GM18505 (cell line): ENCODE data around the gene KRTAP29-1.

Experiments
- ATAC-seq: cut with Tn5 transposase; IDR thresholded peaks from one replicate; pipeline ENCODE4 v1.9.1; 2021; ENCODE audit not compliant: unreplicated experiment
- POLR2A ChIP-seq: IDR thresholded peaks from 4 replicates; pipeline ENCODE4 v1.6.1; 2011; ENCODE audit warnings: borderline replicate concordance; ENCODE audit not compliant: insufficient read depth, insufficient read length; ENCODE audit errors: extremely low read depth

Gene KRTAP29-1

GRCh38 chr17:41324180-41325075 is 21.8 kb upstream of the KRTAP29-1 start:
- ATAC-seq, result no peak
- no peak for TF ChIP-seq POLR2A

GRCh38 chr17:41322903-41323895 is 20.5 kb upstream of the KRTAP29-1 start:
- no peak for ATAC-seq

GRCh38 chr17:41322094-41322902 is 19.6 kb upstream of the KRTAP29-1 start:
- no peak for ATAC-seq

More at GRCh38 chr17:41322903-41323895, 20.5 kb upstream of the KRTAP29-1 start:
- TF ChIP-seq POLR2A, result no peak

GRCh38 chr17:41318231-41318630 is 15.6 kb upstream of the KRTAP29-1 start:
- TF ChIP-seq POLR2A, result no peak
- no peak for ATAC-seq

More at GRCh38 chr17:41322094-41322902, 19.6 kb upstream of the KRTAP29-1 start:
- no peak for TF ChIP-seq POLR2A

- TF ChIP-seq POLR2A, result no peak
- no peak for ATAC-seq
Observed at GRCh38 chr17:41315814-41316445, 13.3 kb upstream of the KRTAP29-1 start.

- no peak for ATAC-seq
- TF ChIP-seq POLR2A, result no peak
Observed at GRCh38 chr17:41315204-41315794, 12.6 kb upstream of the KRTAP29-1 start, which contains the start of gene KRTAP17-1. TSS of gene KRTAP17-1 (minus strand) at chr17:41315710. CDS start at chr17:41315650, 60 bp downstream.

- TF ChIP-seq POLR2A, result no peak
- no peak for ATAC-seq
Observed at GRCh38 chr17:41311111-41311510, 8.5 kb upstream of the KRTAP29-1 start.

- TF ChIP-seq POLR2A, result no peak
Observed at GRCh38 chr17:41308918-41309359, 6.3 kb upstream of the KRTAP29-1 start, which contains the start of gene KRTAP16-1. TSS of gene KRTAP16-1 (minus strand) at chr17:41309309. CDS start at chr17:41309253, 56 bp downstream.

GRCh38 chr17:41308251-41308917 is 5.7 kb upstream of the KRTAP29-1 start:
- ATAC-seq, result no peak
- TF ChIP-seq POLR2A, result no peak

More at GRCh38 chr17:41308918-41309359, 6.3 kb upstream of the KRTAP29-1 start, which contains the start of gene KRTAP16-1:
- no peak for ATAC-seq

GRCh38 chr17:41307647-41308046 is 5.0 kb upstream of the KRTAP29-1 start:
- no peak for TF ChIP-seq POLR2A
- ATAC-seq, result no peak

- no peak for TF ChIP-seq POLR2A
- no peak for ATAC-seq
Observed at GRCh38 chr17:41304091-41304490, 1.4 kb upstream of the KRTAP29-1 start.
